A549 (cell line): ENCODE results near the gene NAPSA. TPM values are rescaled to one million over a fixed set of nuclear protein-coding genes. Genes with fewer than 3 reads are reported as not detected.

Source experiments
- ATAC-seq, 2 experiments: fragments of 200-7000 bp in 1 of 2; fragments of >200 bp in 1 of 2; cut with Nextera tagmentation in 1 of 2; cut with Tn5 transposase in 1 of 2; 3 replicates each; pipeline versions ENCODE4 v1.8.0 to v1.9.1; 2018 to 2020; ENCODE audit warnings: mild to moderate bottlenecking in 1 of 2, moderate library complexity in 1 of 2
- CTCF ChIA-PET: fragments of 300-600 bp; sonication (Branson Sonifier 250); formaldehyde crosslinking; extraction: SDS; loops from one replicate; lab custom pipeline; 2021; ENCODE audit warnings: antibody characterized with exemption, inconsistent platforms; lab: Yijun Ruan, JAX
- POLR2A ChIA-PET: fragments of 350-600 bp; formaldehyde crosslinking; extraction: SDS; loops from one replicate; lab custom pipeline; 2021; ENCODE audit warnings: antibody characterized with exemption, inconsistent platforms; lab: Yijun Ruan, JAX
- DNase-seq, 2 experiments: peaks; one replicate each; pipeline versions ENCODE4 v3.0.0 to v3.0.0-alpha.2; 2011 to 2016; ENCODE audit warnings: low read depth in 1 of 2, low spot score in 1 of 2
- FAIRE-seq: peaks from 2 replicates; lab custom pipeline; 2011; peaks lifted over from hg19 to GRCh38; lab: Jason Lieb, UNC
- H3K27ac ChIP-seq, 2 experiments: fragments of >200 bp; sonication (Bioruptor Twin); formaldehyde crosslinking; 3 replicates each; pipeline ENCODE4 v1.5.1; 2016 to 2017
- H3K4me1 ChIP-seq: fragments of >200 bp; sonication (Bioruptor Twin); formaldehyde crosslinking; 3 replicates; pipeline ENCODE4 v1.6.1; 2016
- H3K4me2 ChIP-seq: fragments of >200 bp; sonication (Bioruptor Twin); formaldehyde crosslinking; 3 replicates; pipeline ENCODE4 v1.6.1; 2016
- H3K4me3 ChIP-seq: fragments of >200 bp; sonication (Bioruptor Twin); formaldehyde crosslinking; 3 replicates; pipeline ENCODE4 v1.5.1; 2016
- H3K9me3 ChIP-seq: fragments of >200 bp; sonication (Bioruptor Twin); formaldehyde crosslinking; 3 replicates; pipeline ENCODE4 v1.6.1; 2016
- BCL3 ChIP-seq: fragments of >200 bp; sonication (Bioruptor Twin); formaldehyde crosslinking; IDR thresholded peaks from 3 replicates; pipeline ENCODE4 v1.6.1; 2016
- BHLHE40 ChIP-seq: IDR thresholded peaks from 2 replicates; pipeline ENCODE4 v1.6.1; 2012; ENCODE audit warnings: low read depth, low read length, inconsistent platforms
- CBX2 ChIP-seq: fragments of 200-600 bp; sonication (generic); IDR thresholded peaks from 2 replicates; pipeline ENCODE4 v1.6.1; 2016; ENCODE audit warnings: low read depth, mild to moderate bottlenecking, borderline replicate concordance
- CHD2 ChIP-seq: fragments of 150-350 bp; IDR thresholded peaks from 2 replicates; pipeline ENCODE4 v1.6.1; 2014; ENCODE audit warnings: low read length; ENCODE audit not compliant: partially characterized antibody
- CHD4 ChIP-seq: fragments of 200-600 bp; sonication (generic); IDR thresholded peaks from 2 replicates; pipeline ENCODE4 v1.6.1; 2016; ENCODE audit warnings: antibody characterized with exemption, mild to moderate bottlenecking, borderline replicate concordance
- EHF ChIP-seq: fragments of 250-450 bp; sonication (Bioruptor Pico); IDR thresholded peaks from 2 replicates; pipeline ENCODE4 v1.5.0; 2020; ENCODE audit warnings: mild to moderate bottlenecking
- EHMT2 ChIP-seq: fragments of 200-600 bp; sonication (generic); IDR thresholded peaks from 2 replicates; pipeline ENCODE4 v1.6.1; 2016; ENCODE audit warnings: antibody characterized with exemption, low read depth, mild to moderate bottlenecking, moderate library complexity
- ELK1 ChIP-seq: fragments of 150-350 bp; IDR thresholded peaks from 2 replicates; pipeline ENCODE4 v1.6.1; 2014; ENCODE audit warnings: low read depth, mild to moderate bottlenecking, low read length
- EP300 ChIP-seq, 2 experiments: fragments of >200 bp; sonication (Bioruptor Twin); formaldehyde crosslinking; IDR thresholded peaks; 2 replicates in 1 of 2; 3 replicates in 1 of 2; pipeline ENCODE4 v1.6.1; 2016 to 2017
- FOXS1 ChIP-seq: fragments of 250-450 bp; sonication (Bioruptor Pico); IDR thresholded peaks from 2 replicates; pipeline ENCODE4 v1.5.0; 2020; ENCODE audit warnings: mild to moderate bottlenecking, moderate library complexity
- HOXA7 ChIP-seq: fragments of 250-450 bp; sonication (Bioruptor Pico); IDR thresholded peaks from 2 replicates; pipeline ENCODE4 v1.5.0; 2020; ENCODE audit warnings: mild to moderate bottlenecking, moderate library complexity
- JUN ChIP-seq, 2 experiments: fragments of >200 bp; sonication (Bioruptor Twin); formaldehyde crosslinking; IDR thresholded peaks; 2 replicates in 1 of 2; 3 replicates in 1 of 2; pipeline ENCODE4 v1.6.1; 2016 to 2017
- KDM5A ChIP-seq: fragments of 200-600 bp; sonication (generic); IDR thresholded peaks from 2 replicates; pipeline ENCODE4 v1.6.1; 2016; ENCODE audit warnings: antibody characterized with exemption, mild to moderate bottlenecking
- MAZ ChIP-seq: fragments of 150-350 bp; IDR thresholded peaks from 2 replicates; pipeline ENCODE4 v1.6.1; 2014; ENCODE audit warnings: antibody characterized with exemption, low read depth, low read length, borderline replicate concordance
- NPAS2 ChIP-seq: fragments of 250-450 bp; sonication (Bioruptor Pico); IDR thresholded peaks from 2 replicates; pipeline ENCODE4 v1.8.0; 2022; ENCODE audit warnings: mild to moderate bottlenecking, moderate library complexity, borderline replicate concordance
- POLR2A ChIP-seq: IDR thresholded peaks from 2 replicates; pipeline ENCODE4 v1.6.1; 2012; ENCODE audit warnings: mild to moderate bottlenecking, low read length
- POLR2AphosphoS2 ChIP-seq: conservative IDR thresholded peaks from 2 replicates; pipeline ENCODE4 v1.6.1; 2012; ENCODE audit warnings: low read length, improper control_type of control experiment, inconsistent platforms
- RAD21 ChIP-seq, 2 experiments: fragments of >200 bp in 1 of 2; sonication (Bioruptor Twin) in 1 of 2; formaldehyde crosslinking in 1 of 2; IDR thresholded peaks in 1 of 2; conservative IDR thresholded peaks in 1 of 2; 2 replicates in 1 of 2; 3 replicates in 1 of 2; pipeline ENCODE4 v1.6.1; 2012 to 2018; ENCODE audit warnings: inconsistent platforms in 1 of 2
- RARB ChIP-seq: fragments of 250-450 bp; sonication (Bioruptor Pico); IDR thresholded peaks from 2 replicates; pipeline ENCODE4 v1.8.0; 2021; ENCODE audit warnings: mild to moderate bottlenecking, moderate library complexity
- TP53 ChIP-seq: fragments of 250-450 bp; sonication (Bioruptor Pico); IDR thresholded peaks from 2 replicates; pipeline ENCODE4 v1.5.0; 2021; ENCODE audit warnings: mild to moderate bottlenecking, moderate library complexity
- ZC3H11A ChIP-seq: fragments of 450-650 bp; IDR thresholded peaks from 2 replicates; pipeline ENCODE4 v1.6.1; 2014; ENCODE audit warnings: antibody characterized with exemption, mild to moderate bottlenecking
- ZNF302 ChIP-seq: fragments of 250-450 bp; sonication (Bioruptor Pico); IDR thresholded peaks from 2 replicates; pipeline ENCODE4 v1.9.0; 2021; ENCODE audit warnings: inconsistent platforms, mild to moderate bottlenecking, moderate library complexity
- WGBS: methylation state at CpG from one replicate; pipeline ENCODE4 v1.1.6; 2017; ENCODE audit errors: missing lambda C conversion rate; 5-methylcytosine and 5-hydroxymethylcytosine counted together
- polyA plus RNA-seq, 4 experiments: library from polyadenylated mRNA; depleted of rRNA in 3 of 4; stranded (reverse); fragments of >200 nt; fragmentation: RNase III in 1 of 4; extraction: RNeasy Plus Mini Kit Qiagen cat#74134 plus additional on column Dnase treatment in 1 of 4; gene quantifications; 2 replicates in 3 of 4; 3 replicates in 1 of 4; pipeline ENCODE4 v1.2.3, GENCODE V29; 2011 to 2017
- TF ChIP-seq, protein P1 (sequence below): fragments of 250-450 bp; sonication (Bioruptor Pico); IDR thresholded peaks from 2 replicates; pipeline ENCODE4 v1.5.0; 2021; ENCODE audit warnings: mild to moderate bottlenecking, moderate library complexity, borderline replicate concordance
- TF ChIP-seq, protein P2 (sequence below): IDR thresholded peaks from 2 replicates; pipeline ENCODE4 v1.6.1; 2012
- TF ChIP-seq, protein P3 (sequence below): fragments of 450-650 bp; IDR thresholded peaks from 2 replicates; pipeline ENCODE4 v1.6.1; 2014; ENCODE audit warnings: antibody characterized with exemption
- TF ChIP-seq, protein P4 (sequence below): fragments of 250-450 bp; sonication (Bioruptor Pico); IDR thresholded peaks from 2 replicates; pipeline ENCODE4 v1.5.0; 2020; ENCODE audit warnings: low read depth, mild to moderate bottlenecking, moderate library complexity

NAPSA gene
- polyA plus RNA-seq, 2 of the 4 experiments (the other 2 are of a cell fraction) = 1.3 to 1.5 TPM

DNA sequence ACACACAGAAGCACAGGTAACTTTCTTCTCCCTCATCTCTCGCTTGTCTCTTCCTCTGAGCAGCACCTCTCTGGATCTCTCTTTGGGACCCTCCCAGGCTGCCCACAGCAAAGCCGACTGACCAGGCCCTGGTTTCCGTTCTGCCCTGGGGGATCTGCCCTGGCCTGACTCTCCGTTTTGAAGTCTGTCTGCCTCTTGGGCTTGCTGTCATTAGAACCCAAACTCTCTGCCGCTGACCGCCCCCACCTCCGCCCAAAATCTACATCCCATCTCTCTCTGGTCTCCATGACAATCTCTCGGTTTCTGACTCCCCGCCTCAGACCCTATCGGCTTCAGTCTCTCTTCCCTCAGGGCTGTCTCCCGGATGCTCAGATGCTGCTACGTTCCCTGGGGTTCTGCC is 43.2 kb downstream of the NAPSA start:
- ChIA-PET CTCF (interaction anchor here (0.5 to 1.2 kb wide), 5 partner anchors 30 to 164 kb away, joined by 3 to 4 read pairs (median 3); no protein-coding TSS in a partner anchor), POLR2A (no interaction called here)
- FAIRE-seq (no peak), DNase-seq (no peak), ATAC-seq (no peak)
- no peak overlapping the region for H3K27ac ChIP-seq
- peaks cover 11% of the 10 kb centered on the region; the same call in 2 of the 3 replicates for H3K4me1 ChIP-seq
- H3K4me2 ChIP-seq = no peak overlapping the region
- H3K4me3 ChIP-seq = no peak overlapping the region
- TF ChIP-seq, protein P1, sequence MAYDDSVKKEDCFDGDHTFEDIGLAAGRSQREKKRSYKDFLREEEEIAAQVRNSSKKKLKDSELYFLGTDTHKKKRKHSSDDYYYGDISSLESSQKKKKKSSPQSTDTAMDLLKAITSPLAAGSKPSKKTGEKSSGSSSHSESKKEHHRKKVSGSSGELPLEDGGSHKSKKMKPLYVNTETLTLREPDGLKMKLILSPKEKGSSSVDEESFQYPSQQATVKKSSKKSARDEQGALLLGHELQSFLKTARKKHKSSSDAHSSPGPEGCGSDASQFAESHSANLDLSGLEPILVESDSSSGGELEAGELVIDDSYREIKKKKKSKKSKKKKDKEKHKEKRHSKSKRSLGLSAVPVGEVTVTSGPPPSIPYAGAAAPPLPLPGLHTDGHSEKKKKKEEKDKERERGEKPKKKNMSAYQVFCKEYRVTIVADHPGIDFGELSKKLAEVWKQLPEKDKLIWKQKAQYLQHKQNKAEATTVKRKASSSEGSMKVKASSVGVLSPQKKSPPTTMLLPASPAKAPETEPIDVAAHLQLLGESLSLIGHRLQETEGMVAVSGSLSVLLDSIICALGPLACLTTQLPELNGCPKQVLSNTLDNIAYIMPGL = no peak
- TF ChIP-seq POLR2A (no peak), EHMT2 (no peak), KDM5A (no peak), EP300 (IDR thresholded peaks at IDR 0.05) (no peak), ZNF302 (CRISPR knock-in tag) (no peak), BHLHE40 (no peak), EHF (CRISPR knock-in tag) (no peak), NPAS2 (CRISPR knock-in tag) (no peak)
- TF ChIP-seq, protein P2, sequence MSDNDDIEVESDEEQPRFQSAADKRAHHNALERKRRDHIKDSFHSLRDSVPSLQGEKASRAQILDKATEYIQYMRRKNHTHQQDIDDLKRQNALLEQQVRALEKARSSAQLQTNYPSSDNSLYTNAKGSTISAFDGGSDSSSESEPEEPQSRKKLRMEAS = no peak
- TF ChIP-seq, protein P3, sequence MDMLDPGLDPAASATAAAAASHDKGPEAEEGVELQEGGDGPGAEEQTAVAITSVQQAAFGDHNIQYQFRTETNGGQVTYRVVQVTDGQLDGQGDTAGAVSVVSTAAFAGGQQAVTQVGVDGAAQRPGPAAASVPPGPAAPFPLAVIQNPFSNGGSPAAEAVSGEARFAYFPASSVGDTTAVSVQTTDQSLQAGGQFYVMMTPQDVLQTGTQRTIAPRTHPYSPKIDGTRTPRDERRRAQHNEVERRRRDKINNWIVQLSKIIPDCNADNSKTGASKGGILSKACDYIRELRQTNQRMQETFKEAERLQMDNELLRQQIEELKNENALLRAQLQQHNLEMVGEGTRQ = no peak
- WGBS = 55% methylated on average over 12 of the region's 12 CpGs
- no peaks in the 10 kb centered on the region for H3K9me3 ChIP-seq

- no peak for FAIRE-seq
- WGBS = 25% methylated on average over 4 of the region's 4 CpGs
- TF ChIP-seq BCL3 = no peak
- no peak for TF ChIP-seq RARB (CRISPR knock-in tag)
- no peak for TF ChIP-seq TP53 (CRISPR knock-in tag)
- no peak for TF ChIP-seq EP300 (IDR thresholded peaks at IDR 0.05)
- TF ChIP-seq ZNF302 (CRISPR knock-in tag) = no peak
- TF ChIP-seq MAZ = no peak
- no peak for DNase-seq
- H3K4me3 ChIP-seq = no peak overlapping the region
- ATAC-seq = no peak
- no peak overlapping the region for H3K27ac ChIP-seq
- H3K9me3 ChIP-seq = no peaks in the 10 kb centered on the region
- no peak overlapping the region for H3K4me2 ChIP-seq
- ChIA-PET POLR2A (no interaction called here), CTCF (interaction anchor here (0.7 to 1.2 kb wide), 5 partner anchors 30 to 174 kb away, joined by 3 to 7 read pairs (median 3); no protein-coding TSS in a partner anchor)
- peaks cover 11% of the 10 kb centered on the region; the same call in 2 of the 3 replicates for H3K4me1 ChIP-seq
Measured at GRCh38 chr19:50321831-50322230, 43.6 kb downstream of the NAPSA start.

- CTCF ChIA-PET = interaction anchor here (1.1 to 1.2 kb wide), 3 partner anchors 73 to 173 kb away, joined by 3 to 7 read pairs (median 4); no protein-coding TSS in a partner anchor
Measured at GRCh38 chr19:50320596-50320995, 44.8 kb downstream of the NAPSA start.

More at GRCh38 chr19:50320596-50320995, 44.8 kb downstream of the NAPSA start:
- H3K9me3 ChIP-seq = no peaks in the 10 kb centered on the region
- ATAC-seq (no peak), FAIRE-seq (no peak), DNase-seq (no peak)
- POLR2A ChIA-PET = no interaction called here
- 72% methylated on average over 20 of the region's 20 CpGs for WGBS
- no peak overlapping the region for H3K27ac ChIP-seq
- H3K4me3 ChIP-seq = no peak overlapping the region
- peaks cover 3% of the 10 kb centered on the region; the same call in 1 of the 3 replicates for H3K4me1 ChIP-seq
- TF ChIP-seq ELK1 (no peak), POLR2AphosphoS2 (no peak), RAD21 (conservative IDR thresholded peaks at IDR 0.05 in 1 of 2, IDR thresholded peaks at IDR 0.05 in 1 of 2) (no peak), JUN (IDR thresholded peaks at IDR 0.05) (no peak), CHD2 (no peak), CHD4 (no peak), HOXA7 (CRISPR knock-in tag) (no peak), ZC3H11A (no peak), FOXS1 (CRISPR knock-in tag) (no peak), CBX2 (no peak), NPAS2 (CRISPR knock-in tag) (no peak)
- TF ChIP-seq, protein P4, sequence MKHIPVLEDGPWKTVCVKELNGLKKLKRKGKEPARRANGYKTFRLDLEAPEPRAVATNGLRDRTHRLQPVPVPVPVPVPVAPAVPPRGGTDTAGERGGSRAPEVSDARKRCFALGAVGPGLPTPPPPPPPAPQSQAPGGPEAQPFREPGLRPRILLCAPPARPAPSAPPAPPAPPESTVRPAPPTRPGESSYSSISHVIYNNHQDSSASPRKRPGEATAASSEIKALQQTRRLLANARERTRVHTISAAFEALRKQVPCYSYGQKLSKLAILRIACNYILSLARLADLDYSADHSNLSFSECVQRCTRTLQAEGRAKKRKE (CRISPR knock-in tag) = no peak
- H3K4me2 ChIP-seq = no peak overlapping the region
